GM10248 (cell line): ENCODE data around the gene ADAMTS15.

ENCODE experiments used
- CTCF ChIA-PET: fragments of 300-600 bp; sonication (Branson Sonifier 250); formaldehyde crosslinking; extraction: SDS; loops from one replicate; lab custom pipeline; 2021; ENCODE audit warnings: antibody characterized with exemption; lab: Yijun Ruan, JAX
- POLR2A ChIA-PET: fragments of 350-650 bp; sonication (Branson Sonifier 250); formaldehyde crosslinking; extraction: SDS; loops from one replicate; lab custom pipeline; 2020; ENCODE audit warnings: antibody characterized with exemption; lab: Yijun Ruan, JAX
- DNase-seq: peaks from one replicate; pipeline ENCODE4 v3.0.0; 2012; ENCODE audit errors: extremely low spot score
- TF ChIP-seq, protein P1 (sequence below): IDR thresholded peaks from 2 replicates; pipeline ENCODE4 v1.5.1; 2012; ENCODE audit warnings: mild to moderate bottlenecking, low read depth; ENCODE audit errors: extremely low read depth, missing control alignments, control extremely low read depth

ADAMTS15 gene

DNA sequence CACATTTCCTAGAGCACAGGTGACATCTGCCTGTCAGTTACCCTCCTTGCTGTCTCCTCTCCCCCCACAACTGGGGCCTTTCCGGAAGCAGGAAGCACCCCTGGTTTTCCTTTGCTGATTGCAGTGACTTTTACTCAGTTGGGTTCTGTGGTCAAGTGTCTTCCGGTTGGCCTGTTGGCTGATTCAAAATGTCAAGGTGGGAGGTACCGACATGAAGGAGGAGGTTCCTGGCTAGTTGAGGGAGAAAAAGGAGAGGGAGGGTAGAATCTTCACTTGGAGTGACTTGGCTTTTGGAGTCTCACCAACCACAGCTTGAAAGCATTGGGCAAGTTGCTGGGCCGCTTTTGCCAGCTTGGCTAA, 9.3 kb upstream of the ADAMTS15 start:
- CTCF ChIA-PET: interaction anchor here (18.4 kb wide), 1 partner anchor 426 kb away, joined by 447 read pairs; no protein-coding TSS in a partner anchor
- no peak for DNase-seq
- TF ChIP-seq, protein P1, sequence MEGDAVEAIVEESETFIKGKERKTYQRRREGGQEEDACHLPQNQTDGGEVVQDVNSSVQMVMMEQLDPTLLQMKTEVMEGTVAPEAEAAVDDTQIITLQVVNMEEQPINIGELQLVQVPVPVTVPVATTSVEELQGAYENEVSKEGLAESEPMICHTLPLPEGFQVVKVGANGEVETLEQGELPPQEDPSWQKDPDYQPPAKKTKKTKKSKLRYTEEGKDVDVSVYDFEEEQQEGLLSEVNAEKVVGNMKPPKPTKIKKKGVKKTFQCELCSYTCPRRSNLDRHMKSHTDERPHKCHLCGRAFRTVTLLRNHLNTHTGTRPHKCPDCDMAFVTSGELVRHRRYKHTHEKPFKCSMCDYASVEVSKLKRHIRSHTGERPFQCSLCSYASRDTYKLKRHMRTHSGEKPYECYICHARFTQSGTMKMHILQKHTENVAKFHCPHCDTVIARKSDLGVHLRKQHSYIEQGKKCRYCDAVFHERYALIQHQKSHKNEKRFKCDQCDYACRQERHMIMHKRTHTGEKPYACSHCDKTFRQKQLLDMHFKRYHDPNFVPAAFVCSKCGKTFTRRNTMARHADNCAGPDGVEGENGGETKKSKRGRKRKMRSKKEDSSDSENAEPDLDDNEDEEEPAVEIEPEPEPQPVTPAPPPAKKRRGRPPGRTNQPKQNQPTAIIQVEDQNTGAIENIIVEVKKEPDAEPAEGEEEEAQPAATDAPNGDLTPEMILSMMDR: no peak
- POLR2A ChIA-PET: no interaction called here

- DNase-seq: no peak
- POLR2A ChIA-PET: no interaction called here
Observed at GRCh38 chr11:130439876-130440275, 8.6 kb upstream of the ADAMTS15 start.

GRCh38 chr11:130441719-130442118, 6.7 kb upstream of the ADAMTS15 start:
- TF ChIP-seq, protein P1: no peak
- POLR2A ChIA-PET: no interaction called here
- DNase-seq: no peak
- CTCF ChIA-PET: interaction anchor here (1.0 to 18.4 kb wide), 8 partner anchors 8 to 1254 kb away, joined by 3 to 447 read pairs (median 6); no protein-coding TSS in a partner anchor

More at GRCh38 chr11:130439876-130440275, 8.6 kb upstream of the ADAMTS15 start:
- CTCF ChIA-PET: interaction anchor here (18.4 kb wide), 1 partner anchor 425 kb away, joined by 447 read pairs; no protein-coding TSS in a partner anchor
- TF ChIP-seq, protein P1: no peak

DNA sequence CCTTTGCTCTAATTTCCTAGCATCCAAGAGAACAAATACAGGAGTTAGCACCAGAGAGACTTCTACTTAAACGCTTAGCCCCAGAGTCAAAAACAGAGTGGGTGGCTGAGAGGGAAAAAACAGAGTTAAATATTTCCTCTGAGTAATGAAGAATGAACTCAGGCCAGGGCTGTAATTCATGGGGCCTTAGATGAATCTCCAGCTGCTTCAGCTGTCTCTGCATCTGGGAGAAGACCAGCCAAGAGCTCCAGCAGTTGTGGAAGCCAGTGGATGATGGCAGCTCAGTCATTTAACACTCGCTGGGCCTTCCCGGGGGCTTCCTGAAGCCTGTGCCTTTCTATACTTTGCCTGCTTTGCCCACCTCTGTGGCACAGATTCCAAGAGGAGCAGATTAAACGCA, 5.7 kb upstream of the ADAMTS15 start:
- POLR2A ChIA-PET: no interaction called here
- CTCF ChIA-PET: interaction anchor here (0.7 to 18.4 kb wide), 8 partner anchors 8 to 422 kb away, joined by 3 to 447 read pairs (median 6); no protein-coding TSS in a partner anchor
- DNase-seq: no peak
- TF ChIP-seq, protein P1: no peak

DNA sequence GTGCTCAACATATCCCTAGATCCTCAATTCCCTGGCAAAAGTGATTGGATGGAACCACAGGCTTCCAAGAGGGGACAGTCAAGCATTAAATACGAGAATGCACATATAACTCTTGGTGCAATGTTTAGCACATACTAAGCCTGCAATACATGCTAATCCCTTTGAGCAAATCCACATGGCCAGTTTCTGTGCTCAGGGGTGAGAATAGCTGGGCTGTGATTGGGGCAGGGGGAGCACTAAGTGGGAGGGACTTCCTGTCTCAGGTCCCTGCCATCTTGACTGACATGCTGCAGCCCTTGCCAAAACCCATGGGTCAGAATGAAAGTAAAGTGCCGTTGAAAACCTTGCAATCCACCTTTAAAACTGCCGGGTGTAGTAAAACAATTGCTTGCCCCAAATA, 2.7 kb upstream of the ADAMTS15 start:
- CTCF ChIA-PET: interaction anchor here (2.9 to 18.4 kb wide), 2 partner anchors 14 to 419 kb away, joined by 11 to 447 read pairs; no protein-coding TSS in a partner anchor
- POLR2A ChIA-PET: no interaction called here
- no peak for DNase-seq
- TF ChIP-seq, protein P1: no peak

GRCh38 chr11:130448039-130448415, 418 bp upstream of the ADAMTS15 start:
- no peak for DNase-seq
- TF ChIP-seq, protein P1: no peak
- POLR2A ChIA-PET: no interaction called here
- CTCF ChIA-PET: interaction anchor here (1.0 to 2.9 kb wide), 2 partner anchors 13 to 17 kb away, joined by 3 to 11 read pairs; no protein-coding TSS in a partner anchor
